ENCODE data around the gene FHIT.

GRCh38 chr3:60186359-60186758 is 1064.9 kb downstream of the FHIT start:
- TF ChIP-seq CTCF (IDR thresholded peaks at IDR 0.05 in 4 of 5, conservative IDR thresholded peaks at IDR 0.05 in 1 of 5) (no peak), POLR2A (IDR thresholded peaks at IDR 0.05) (no peak)
